Kidney epithelial cell (primary cell): ENCODE results near the gene KDSR. TPM values are rescaled to one million over a fixed set of nuclear protein-coding genes. Genes with fewer than 3 reads are reported as not detected.

ENCODE experiments used
- DNase-seq: peaks from one replicate; pipeline ENCODE4 v3.0.0-alpha.2; 2010; ENCODE audit warnings: low read depth
- H3K27me3 ChIP-seq: 2 replicates; pipeline ENCODE4 v1.6.0; 2011; ENCODE audit warnings: low read length; ENCODE audit not compliant: control insufficient read depth, insufficient read depth
- H3K36me3 ChIP-seq: 2 replicates; pipeline ENCODE4 v1.5.1; 2011; ENCODE audit warnings: low read length; ENCODE audit not compliant: control insufficient read depth, insufficient read depth
- H3K4me3 ChIP-seq: 2 replicates; pipeline ENCODE4 v1.5.1; 2011; ENCODE audit warnings: low read depth, mild to moderate bottlenecking, control low read depth, low read length
- total RNA-seq: library from RNA; depleted of rRNA; stranded (reverse); fragments of >200 nt; gene quantifications from 2 replicates; pipeline ENCODE4 v1.2.3, GENCODE V29; 2015
- TF ChIP-seq, protein P1 (sequence below): IDR thresholded peaks from 2 replicates; pipeline ENCODE4 v1.5.1; 2011; ENCODE audit warnings: mild to moderate bottlenecking, moderate library complexity, low read length, control low read depth, inconsistent platforms; ENCODE audit not compliant: insufficient read depth, poor library complexity, severe bottlenecking

Gene KDSR, protein sequence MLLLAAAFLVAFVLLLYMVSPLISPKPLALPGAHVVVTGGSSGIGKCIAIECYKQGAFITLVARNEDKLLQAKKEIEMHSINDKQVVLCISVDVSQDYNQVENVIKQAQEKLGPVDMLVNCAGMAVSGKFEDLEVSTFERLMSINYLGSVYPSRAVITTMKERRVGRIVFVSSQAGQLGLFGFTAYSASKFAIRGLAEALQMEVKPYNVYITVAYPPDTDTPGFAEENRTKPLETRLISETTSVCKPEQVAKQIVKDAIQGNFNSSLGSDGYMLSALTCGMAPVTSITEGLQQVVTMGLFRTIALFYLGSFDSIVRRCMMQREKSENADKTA
- 32.1 and 36.3 TPM in 2 replicates for total RNA-seq

DNA sequence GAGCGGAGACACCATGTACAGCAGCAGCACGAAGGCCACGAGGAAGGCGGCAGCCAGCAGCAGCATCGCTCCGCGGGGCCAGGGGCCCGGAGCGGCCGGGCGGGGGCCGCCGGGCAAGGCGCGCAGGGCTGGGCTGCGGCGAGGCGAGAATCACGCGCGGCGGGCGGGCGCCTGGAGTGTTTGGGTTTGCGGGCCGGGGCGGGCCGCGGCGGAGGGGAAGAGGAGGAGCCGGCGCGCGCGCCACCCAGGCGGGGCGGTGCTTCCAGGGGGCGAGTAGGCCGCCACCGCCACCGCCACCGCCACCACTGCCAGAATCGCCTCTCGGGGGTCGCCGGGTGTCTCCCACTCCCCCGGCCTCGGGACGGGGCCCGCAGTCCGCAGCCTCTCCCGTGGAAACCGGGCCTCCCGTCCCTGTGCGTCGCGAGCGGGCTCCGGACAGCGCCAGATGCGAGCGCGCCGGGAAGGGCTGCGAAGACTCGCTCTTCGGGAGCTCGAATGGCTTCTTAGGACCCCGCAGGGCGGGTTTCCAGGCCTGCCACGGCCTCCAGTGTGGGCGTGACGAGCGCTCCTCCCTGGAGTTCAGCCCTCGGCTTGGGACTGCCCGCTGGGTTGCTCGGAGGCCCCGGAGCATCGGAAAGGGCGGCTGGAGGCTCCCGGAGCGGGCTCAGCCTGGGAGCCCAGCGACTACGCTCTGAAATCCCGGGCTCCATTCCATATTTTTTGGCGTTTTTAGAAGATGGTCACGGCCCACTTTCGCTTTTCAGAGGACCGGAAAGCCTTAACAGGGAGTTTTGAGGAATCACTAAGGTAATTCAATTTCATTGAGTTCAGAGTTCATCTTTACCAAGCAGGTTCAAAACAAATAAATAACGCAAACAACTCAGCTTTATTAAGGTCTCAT, at the start of gene KDSR:
Gene KDSR, minus strand, starts transcription at position 154 of the 901 bp plus-strand sequence. Its CDS starts 88 bp downstream, at position 66.
- no peaks in the 10 kb centered on the region for H3K27me3 ChIP-seq
- DNase-seq = peak; percentile 91
- no peaks in the 10 kb centered on the region for H3K36me3 ChIP-seq
- TF ChIP-seq, protein P1, sequence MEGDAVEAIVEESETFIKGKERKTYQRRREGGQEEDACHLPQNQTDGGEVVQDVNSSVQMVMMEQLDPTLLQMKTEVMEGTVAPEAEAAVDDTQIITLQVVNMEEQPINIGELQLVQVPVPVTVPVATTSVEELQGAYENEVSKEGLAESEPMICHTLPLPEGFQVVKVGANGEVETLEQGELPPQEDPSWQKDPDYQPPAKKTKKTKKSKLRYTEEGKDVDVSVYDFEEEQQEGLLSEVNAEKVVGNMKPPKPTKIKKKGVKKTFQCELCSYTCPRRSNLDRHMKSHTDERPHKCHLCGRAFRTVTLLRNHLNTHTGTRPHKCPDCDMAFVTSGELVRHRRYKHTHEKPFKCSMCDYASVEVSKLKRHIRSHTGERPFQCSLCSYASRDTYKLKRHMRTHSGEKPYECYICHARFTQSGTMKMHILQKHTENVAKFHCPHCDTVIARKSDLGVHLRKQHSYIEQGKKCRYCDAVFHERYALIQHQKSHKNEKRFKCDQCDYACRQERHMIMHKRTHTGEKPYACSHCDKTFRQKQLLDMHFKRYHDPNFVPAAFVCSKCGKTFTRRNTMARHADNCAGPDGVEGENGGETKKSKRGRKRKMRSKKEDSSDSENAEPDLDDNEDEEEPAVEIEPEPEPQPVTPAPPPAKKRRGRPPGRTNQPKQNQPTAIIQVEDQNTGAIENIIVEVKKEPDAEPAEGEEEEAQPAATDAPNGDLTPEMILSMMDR = no peak
- H3K4me3 ChIP-seq = peak within 1 kb of the TSS; percentile 93

DNA sequence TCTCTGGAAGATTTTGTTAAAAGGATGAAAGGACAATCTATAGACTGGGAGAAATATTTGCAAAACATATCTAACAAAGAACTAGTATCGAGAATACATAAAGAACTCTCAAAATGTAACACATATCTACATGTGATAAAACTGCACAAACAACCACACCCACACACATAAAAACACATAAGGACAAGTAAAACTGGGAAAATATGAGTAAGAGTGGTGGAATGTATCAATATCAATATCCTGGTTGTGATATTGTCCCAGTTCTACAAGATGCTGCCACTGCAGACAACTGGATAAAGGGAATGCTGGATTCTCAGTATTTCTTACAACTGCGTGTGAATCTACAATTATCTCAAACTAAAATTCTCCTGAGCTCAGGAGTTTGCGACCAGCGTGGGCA, 45.9 kb upstream of the KDSR start:
- H3K27me3 ChIP-seq = no peaks in the 10 kb centered on the region
- H3K4me3 ChIP-seq = no peak overlapping the region
- H3K36me3 ChIP-seq = peaks cover 2% of the 10 kb centered on the region
- DNase-seq = no peak
- TF ChIP-seq, protein P1 = no peak

DNA sequence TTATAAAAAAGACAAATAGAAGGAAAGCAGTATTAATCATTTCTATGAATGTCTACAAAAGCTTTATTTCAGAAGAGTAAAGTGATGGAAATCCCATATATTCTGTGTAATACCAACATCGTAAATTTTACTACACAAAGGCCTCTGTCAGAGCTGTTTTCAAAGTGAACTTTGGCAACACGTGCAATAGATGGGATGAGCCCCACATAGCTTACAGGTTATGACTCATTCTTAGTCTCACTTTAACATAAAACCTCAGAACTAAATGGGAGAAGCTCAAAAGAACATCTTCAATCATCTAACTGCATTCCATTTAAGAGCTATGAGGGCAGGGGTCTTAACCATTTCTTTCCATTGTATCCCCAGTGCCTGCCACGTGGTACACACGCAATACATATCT, 43.8 kb upstream of the KDSR start:
- Histone ChIP-seq H3K36me3 (peaks cover 2% of the 10 kb centered on the region), H3K27me3 (no peaks in the 10 kb centered on the region), H3K4me3 (no peak overlapping the region)
- TF ChIP-seq, protein P1 = no peak
- peak; percentile 28 for DNase-seq

DNA sequence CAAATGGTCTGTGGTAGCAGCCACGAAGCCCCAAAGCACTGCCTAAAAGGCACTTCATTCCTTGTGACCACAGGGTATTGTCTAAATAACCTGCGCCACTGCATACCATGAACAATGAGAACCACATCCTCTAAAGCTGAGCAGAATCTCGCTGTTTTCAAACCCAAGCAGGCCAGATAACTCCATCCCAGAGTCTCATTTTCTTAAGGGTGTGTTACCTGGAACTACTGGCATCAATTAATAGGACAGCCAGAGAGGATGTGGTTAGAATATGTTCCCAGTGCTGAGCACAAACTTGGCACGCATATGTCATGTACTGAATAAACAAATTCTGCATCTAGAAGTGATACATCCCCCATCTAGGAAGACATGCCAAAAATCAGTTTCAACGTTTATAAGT, 42.3 kb upstream of the KDSR start:
- DNase-seq = no peak
- Histone ChIP-seq H3K27me3 (no peaks in the 10 kb centered on the region), H3K4me3 (no peak overlapping the region), H3K36me3 (peaks cover 2% of the 10 kb centered on the region)
- TF ChIP-seq, protein P1 = no peak

DNA sequence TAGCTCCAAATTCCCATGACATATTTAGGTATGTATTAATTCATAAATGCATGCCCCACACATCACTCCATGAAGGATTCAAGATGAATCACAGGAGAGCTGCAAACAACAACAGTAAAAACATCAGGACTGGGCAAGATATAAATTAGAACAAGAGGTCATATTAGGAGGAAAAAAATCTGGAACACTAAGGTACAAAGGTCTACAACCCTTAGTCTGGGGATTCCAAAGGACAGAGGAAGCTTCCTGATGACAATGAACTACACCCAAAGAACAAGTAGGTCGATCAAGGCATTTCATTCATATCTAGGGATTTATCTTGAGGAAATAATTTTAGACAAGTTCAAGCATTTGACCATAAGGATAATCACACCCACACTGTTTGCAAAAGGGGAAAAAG, 40.7 kb upstream of the KDSR start:
- no peaks in the 10 kb centered on the region for H3K27me3 ChIP-seq
- no peak for DNase-seq
- no peak overlapping the region for H3K4me3 ChIP-seq
- H3K36me3 ChIP-seq = peaks cover 2% of the 10 kb centered on the region
- TF ChIP-seq, protein P1 = no peak
